ENCODE measurements around the gene PWWP2B.
"Not testable (repeated sequence)": the region's sequence is repeated elsewhere in the genome, so short reads cannot be mapped to it uniquely, and the experiment has no call there.

DNA sequence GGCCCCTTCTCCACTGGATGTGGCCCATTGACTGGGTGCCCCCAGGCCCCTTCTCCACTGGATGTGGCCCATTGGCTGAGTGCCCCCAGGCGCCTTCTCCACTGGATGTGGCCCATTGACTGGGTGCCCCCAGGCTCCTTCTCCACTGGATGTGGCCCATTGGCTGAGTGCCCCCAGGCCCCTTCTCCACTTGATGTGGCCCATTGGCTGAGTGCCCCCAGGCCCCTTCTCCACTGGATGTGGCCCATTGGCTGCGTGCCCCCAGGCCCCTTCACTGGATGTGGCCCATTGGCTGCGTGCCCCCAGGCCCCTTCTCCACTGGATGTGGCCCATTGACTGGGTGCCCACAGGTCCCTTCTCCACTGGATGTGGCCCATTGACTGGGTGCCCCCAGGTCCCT lies 39.1 kb downstream of the PWWP2B start:
- TF ChIP-seq POLR2A (IDR thresholded peaks at IDR 0.05): not testable (repeated sequence)
- TF ChIP-seq, protein P1, sequence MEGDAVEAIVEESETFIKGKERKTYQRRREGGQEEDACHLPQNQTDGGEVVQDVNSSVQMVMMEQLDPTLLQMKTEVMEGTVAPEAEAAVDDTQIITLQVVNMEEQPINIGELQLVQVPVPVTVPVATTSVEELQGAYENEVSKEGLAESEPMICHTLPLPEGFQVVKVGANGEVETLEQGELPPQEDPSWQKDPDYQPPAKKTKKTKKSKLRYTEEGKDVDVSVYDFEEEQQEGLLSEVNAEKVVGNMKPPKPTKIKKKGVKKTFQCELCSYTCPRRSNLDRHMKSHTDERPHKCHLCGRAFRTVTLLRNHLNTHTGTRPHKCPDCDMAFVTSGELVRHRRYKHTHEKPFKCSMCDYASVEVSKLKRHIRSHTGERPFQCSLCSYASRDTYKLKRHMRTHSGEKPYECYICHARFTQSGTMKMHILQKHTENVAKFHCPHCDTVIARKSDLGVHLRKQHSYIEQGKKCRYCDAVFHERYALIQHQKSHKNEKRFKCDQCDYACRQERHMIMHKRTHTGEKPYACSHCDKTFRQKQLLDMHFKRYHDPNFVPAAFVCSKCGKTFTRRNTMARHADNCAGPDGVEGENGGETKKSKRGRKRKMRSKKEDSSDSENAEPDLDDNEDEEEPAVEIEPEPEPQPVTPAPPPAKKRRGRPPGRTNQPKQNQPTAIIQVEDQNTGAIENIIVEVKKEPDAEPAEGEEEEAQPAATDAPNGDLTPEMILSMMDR (IDR thresholded peaks at IDR 0.05): not testable (repeated sequence)
